KG1 (cell line): ENCODE results near the gene RASGRF2.

Experiments used
- DNase-seq: peaks from one replicate; lab custom pipeline; 2025; lab: John Stamatoyannopoulos, UW

RASGRF2 gene

DNA sequence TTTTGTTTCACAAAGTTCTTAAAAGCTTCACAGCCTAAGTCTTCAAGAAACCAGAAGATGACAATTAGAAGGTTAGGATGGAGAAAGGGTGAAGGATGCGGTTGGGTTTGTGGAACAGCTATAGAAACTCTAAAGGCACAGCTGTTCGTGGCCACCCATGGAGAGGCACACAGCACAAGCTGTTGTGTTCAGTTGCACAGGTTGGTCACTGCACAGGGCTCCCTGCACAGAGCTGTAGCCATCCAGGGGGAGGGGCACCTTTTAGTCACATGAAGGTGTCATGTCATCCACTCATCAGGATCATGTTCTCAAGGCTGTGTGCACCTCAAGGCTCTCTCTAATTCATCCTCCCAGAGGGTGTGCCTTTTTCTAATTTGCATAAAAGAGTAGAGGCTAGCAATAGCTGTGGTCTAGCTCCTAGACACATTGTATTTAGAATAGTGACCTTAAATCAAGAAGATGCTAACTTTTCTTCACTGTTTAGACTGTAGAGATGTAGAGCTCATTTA lies 5.0 kb upstream of the RASGRF2 start:
- no peak for DNase-seq

GRCh38 chr5:80956272-80956671 lies 3.9 kb upstream of the RASGRF2 start:
- no peak for DNase-seq

- DNase-seq, result no peak
These were observed 3.0 kb upstream of the RASGRF2 start for GRCh38 chr5:80957031-80957761.

DNA sequence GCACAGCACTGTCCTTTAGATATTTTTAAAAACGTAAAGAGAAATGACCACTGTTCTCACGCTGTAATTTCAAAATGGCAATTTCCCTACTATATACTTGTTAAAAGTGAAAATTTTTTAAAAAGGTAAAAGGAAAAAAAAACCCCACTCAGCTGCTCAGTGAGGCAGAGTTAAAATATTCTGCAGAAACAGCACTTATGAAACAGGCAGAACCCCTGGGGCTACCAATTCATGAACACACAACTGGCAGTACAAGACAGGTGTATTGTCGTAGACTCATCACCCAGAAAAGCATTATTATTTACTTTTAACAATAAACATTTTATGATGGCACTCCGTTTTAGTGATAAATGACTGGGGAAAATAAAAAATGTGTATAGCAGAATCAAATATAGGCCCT lies 1.5 kb upstream of the RASGRF2 start:
- DNase-seq, result no peak

GRCh38 chr5:80959138-80959537 lies 1.0 kb upstream of the RASGRF2 start:
- DNase-seq, result no peak

DNA sequence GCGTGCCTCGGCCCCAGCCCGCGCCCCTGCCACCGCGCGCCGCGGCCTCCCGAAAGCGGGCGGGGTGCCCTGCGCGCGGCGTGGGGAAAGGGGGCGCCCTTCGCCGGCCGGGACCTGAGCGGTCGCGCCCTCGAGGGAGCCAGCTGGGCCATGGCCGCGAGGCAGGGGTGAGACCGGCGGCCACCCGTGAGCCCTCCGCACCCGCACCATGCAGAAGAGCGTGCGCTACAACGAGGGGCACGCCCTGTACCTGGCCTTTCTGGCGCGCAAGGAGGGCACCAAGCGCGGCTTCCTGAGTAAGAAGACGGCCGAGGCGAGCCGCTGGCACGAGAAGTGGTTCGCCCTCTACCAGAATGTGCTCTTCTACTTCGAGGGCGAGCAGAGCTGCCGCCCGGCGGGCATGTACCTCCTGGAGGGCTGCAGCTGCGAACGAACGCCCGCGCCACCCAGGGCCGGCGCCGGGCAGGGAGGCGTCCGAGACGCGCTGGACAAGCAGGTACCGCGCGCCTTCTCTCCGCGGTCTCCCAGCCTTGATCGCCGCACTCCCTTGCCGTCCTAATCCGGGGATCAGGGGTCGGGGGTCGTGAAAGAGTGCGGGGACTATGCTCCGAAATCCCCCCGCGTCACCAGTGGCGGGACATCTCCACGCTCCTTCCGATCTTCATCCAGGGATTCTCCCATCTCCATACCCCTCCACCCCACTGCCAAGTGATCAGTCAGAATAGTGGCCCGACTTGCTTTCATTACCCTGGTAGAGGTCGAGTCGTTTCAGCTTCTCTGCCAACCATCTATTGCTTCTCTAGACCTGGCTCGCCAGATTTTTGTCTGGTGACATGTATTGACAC lies 590 bp downstream of the RASGRF2 start:
- no peak for DNase-seq

DNA sequence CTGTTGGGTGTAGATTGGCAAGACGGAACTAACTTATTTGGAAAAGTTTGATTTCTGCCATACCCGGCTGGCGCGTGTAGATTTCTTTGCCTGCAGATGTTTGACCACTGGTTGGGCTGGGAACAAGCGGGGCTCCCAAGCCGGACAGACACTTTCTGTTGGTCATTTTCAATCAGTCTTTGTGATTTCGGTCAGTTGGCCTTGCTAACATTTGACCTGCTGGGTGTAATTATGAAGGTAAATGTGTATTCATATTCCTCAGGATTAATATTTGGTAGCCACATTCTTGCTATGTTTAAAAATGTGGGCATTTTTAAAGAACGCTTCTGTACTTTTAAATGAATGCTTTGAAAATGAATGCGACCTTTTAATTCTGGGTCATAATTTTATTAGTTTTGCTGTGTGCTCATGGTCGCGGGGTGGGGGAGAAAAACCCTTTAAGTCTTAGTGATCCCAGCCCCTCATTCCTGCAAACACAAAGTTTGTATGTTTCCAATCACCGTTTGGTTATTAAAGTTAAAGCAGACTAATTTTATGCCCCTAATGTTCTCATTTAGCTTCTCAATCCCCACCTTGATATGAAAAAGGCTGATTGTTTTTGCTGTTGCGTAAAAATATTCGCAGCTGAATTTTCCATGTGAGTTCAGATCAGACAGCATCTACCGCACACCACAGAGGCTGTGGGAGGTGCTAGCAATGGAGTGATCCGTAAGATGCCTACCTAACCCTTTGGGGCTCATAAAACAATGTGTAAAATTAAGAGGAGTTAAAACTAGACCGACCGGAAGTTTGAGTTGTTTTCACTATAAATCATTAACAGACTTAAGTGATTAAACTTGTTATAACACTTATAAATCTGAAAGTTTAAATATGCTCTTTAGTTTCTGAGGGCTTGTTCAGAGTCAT lies 1.5 kb downstream of the RASGRF2 start:
- no peak for DNase-seq

DNA sequence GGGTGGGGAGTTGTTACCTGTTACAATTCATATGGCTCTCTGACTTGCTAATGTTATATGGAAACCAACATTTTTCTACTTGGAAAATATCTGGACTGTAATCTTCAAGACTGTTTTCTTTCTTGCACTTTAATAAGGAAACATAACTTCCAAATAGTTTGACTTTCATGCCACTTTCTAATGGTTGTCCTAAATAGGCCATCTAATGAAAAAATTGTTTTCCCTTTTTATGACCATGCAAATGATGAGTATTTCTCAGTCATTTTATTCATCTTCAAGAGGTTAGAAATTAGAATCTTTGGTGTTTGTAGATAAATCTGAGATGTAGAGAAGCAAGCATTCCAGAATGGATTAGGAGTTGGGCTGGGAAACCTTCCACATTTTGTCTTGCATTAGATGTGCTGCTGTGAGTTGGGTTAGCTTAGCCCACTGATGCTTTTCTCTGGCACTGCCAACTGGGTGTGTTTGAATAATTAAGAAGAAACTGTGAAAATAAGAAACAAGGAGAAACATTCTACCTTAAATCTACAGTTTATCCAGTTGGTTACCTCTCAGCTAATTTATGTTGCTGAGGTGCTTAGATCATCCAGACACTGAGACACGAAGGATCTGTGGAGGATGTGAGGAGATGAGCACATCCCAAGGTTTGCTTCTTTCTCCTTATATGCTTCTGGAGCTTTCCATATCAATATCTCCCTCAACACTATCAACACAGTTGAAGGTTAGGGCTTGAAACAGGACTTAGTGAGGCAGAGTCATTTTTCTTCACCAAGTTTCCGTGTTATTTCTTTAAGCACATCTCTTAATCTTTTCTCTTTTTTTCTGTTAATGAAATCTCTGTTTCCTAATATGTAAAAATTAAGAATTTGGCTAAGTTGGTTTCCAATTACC lies 2.7 kb downstream of the RASGRF2 start:
- DNase-seq, result no peak

DNA sequence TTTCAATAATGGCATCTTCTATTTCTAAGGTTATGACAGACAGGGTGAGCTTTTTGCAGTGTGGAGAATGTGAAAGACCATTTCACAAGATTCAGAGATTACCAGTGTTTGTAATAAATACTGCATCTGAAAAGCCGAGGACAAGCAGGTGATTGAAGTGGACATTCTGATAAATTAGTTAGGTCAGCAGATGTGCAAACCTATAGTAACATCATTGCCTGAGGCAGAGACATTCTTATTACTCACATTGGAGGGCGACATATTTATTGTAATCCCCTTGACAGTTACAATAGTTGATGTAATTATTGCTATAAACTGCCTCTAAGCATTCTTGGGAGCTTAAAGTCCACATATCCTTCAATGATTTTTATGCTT lies 3.3 kb downstream of the RASGRF2 start:
- no peak for DNase-seq

DNA sequence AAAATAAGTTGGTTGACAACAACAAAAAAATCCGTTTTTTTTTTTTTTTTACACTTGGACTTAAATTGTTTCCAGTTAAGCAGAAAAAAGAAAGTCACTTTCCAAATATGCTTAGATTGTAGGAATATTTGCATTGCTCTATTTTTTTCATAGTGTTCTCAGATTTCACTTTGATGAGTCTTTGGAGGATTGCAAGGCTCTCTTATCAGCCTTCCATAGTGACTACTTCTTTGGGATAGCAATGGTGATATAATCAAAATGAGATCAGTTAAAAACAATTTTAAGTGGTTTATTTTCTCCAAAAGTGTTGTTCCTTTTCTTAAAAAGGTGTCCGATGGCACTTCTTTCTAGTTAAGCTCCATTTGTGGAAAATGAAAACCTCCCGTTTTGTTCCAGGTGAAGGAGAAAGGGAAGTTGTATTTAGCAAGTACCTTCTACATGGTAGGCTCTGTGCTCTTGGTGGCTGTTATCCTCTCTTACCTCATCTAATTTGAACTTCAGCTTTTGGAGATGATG lies 3.9 kb downstream of the RASGRF2 start:
- no peak for DNase-seq

GRCh38 chr5:80964491-80964890 lies 4.3 kb downstream of the RASGRF2 start:
- DNase-seq, result no peak

GRCh38 chr5:80964919-80965318 lies 4.8 kb downstream of the RASGRF2 start:
- no peak for DNase-seq

DNA sequence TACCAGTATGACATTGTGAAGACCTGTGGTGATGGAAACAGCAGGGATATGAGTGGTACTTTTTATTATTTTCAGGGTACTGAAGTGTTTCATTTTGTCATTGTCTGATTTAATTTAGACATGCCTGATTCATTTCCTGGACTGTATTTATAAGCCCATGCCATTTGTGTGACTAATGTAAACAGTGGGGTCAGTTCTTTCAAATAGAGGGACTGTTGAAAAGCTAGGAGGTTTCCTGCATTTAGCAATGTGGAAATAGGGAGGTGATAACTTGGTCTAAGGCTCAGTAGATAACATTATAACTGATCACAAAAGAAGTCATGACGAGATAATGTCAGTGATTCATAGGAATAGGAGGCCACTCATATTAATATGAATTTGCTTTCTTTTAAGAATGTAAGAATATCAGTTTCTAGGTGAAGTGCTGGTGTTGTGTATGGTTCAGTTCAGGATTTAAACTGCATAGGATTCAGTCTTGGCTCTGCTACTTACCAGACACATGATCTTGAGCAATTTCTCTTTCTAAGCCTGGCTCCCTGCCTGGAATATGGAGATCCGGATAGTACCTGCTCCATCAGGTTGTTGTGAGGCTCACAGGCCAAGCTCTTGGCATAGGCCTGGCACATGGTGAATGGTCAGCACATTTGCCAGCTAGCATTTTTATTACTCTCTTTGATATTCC lies 7.5 kb downstream of the RASGRF2 start:
- no peak for DNase-seq

DNA sequence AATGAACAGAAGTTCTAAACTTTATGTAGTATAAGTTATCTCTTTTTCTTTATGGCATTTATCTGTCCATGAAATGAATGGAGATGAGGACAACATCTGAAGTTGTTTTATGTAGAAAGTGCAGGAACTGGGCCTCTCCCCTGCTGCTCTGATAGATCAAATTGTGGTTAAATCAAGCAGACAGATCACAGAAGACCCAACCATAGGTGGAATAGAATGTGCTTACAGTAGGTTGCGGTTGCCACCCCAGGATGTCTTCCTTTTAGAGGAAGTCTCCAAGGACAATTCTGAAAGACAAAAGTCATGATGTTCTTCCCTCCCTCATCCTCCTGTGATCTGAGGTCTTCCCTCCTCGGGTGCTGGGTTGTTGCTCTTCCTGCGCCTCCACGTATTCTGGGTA lies 12.9 kb downstream of the RASGRF2 start:
- no peak for DNase-seq

GRCh38 chr5:80975065-80975464 lies 14.9 kb downstream of the RASGRF2 start:
- no peak for DNase-seq

GRCh38 chr5:80976985-80977384 lies 16.8 kb downstream of the RASGRF2 start:
- no peak for DNase-seq

- no peak for DNase-seq
These were observed 17.6 kb downstream of the RASGRF2 start for GRCh38 chr5:80977764-80978163.

DNA sequence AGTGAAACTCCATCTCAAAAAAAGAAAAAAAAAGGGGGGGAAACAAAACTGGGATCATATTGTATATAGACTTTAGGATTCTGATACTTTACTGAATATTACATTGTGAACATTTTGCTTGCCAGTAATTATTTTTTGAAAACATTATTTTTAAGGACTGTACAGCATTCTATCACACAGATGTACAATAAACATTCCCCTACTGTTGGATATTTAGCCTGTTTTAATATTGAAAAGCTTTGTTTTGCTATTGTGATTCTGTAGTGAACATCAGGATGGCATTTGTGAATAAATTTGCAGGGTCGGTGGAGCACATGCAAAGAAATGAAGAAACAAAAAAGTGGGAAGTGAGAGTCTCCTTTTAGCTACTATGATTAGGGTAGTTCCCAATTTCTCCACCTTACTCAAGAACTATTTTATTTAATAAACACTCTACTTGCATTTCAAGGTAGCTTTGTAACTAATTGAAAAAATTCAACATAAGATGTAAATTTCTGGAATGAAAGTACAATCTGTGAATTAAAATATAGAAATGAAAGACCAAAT lies 18.7 kb downstream of the RASGRF2 start:
- DNase-seq, result no peak

- DNase-seq, result no peak
These were observed 21.9 kb downstream of the RASGRF2 start for GRCh38 chr5:80982093-80982492.

- no peak for DNase-seq
These were observed 25.6 kb downstream of the RASGRF2 start for GRCh38 chr5:80985600-80986228.
